Lower leg skin (tissue), 4 donors: ENCODE results near the gene GPC6. TPM values are rescaled to one million over a fixed set of nuclear protein-coding genes. Genes with fewer than 3 reads are reported as not detected.

ENCODE experiments used
- DNase-seq, 2 donors: peaks; one replicate each; pipeline ENCODE4 v3.0.0-alpha.2; 2019; ENCODE audit warnings: low spot score in 2 of 2
- H3K4me3 ChIP-seq: fragments of 200-600 bp; sonication (generic); 2 replicates; pipeline ENCODE4 v1.5.1; 2017; ENCODE audit warnings: mild to moderate bottlenecking, low read depth; ENCODE audit not compliant: poor library complexity, severe bottlenecking
- CTCF ChIP-seq, 3 donors: fragments of 450-650 bp; IDR thresholded peaks; one replicate each; pipeline ENCODE4 v1.5.1; 2016; ENCODE audit warnings: antibody characterized with exemption in 3 of 3, mild to moderate bottlenecking in 3 of 3, moderate library complexity in 2 of 3
- POLR2A ChIP-seq, 2 donors: fragments of 450-650 bp; IDR thresholded peaks; one replicate each; pipeline ENCODE4 v1.6.1; 2016 to 2017; ENCODE audit warnings: antibody characterized with exemption in 2 of 2, mild to moderate bottlenecking in 1 of 2, moderate library complexity in 1 of 2
- WGBS, 2 donors: methylation state at CpG; one replicate each; pipeline ENCODE4 v1.1.5; 2018; 5-methylcytosine and 5-hydroxymethylcytosine counted together
- intact Hi-C: fragments of 100-400 bp; cut with DNase I; formaldehyde crosslinking; loops from one replicate; pipeline ENCODE4 v1.15.0; 2023; ENCODE audit warnings: low total_unique reads
- total RNA-seq, 4 donors: library from RNA; depleted of rRNA; stranded (reverse); fragments of >200 nt; gene quantifications; one replicate each; pipeline ENCODE4 v1.1.0, GENCODE V29; 2016

GPC6 gene
- total RNA-seq, 4 donors from 2014 or later = 1.4 to 5.2 (median 2.5) TPM

GRCh38 chr13:93843082-93843481, 616.5 kb downstream of the GPC6 start:
- intact Hi-C loops = no loop called here

GRCh38 chr13:93847162-93847561, 620.6 kb downstream of the GPC6 start:
- DNase-seq = no peak
- no peak overlapping the region for H3K4me3 ChIP-seq
- intact Hi-C loops = no loop called here
- WGBS, 2 donors = 77 to 87% methylated on average over 7 of the region's 7 CpGs
- TF ChIP-seq CTCF (IDR thresholded peaks at IDR 0.05) = no peak
- no peak for TF ChIP-seq POLR2A (IDR thresholded peaks at IDR 0.05)

More at GRCh38 chr13:93843082-93843481, 616.5 kb downstream of the GPC6 start:
- no peak for DNase-seq
- 36 to 44% methylated on average over 3 of the region's 3 CpGs for WGBS, 2 donors
- H3K4me3 ChIP-seq = no peak overlapping the region
- TF ChIP-seq POLR2A (IDR thresholded peaks at IDR 0.05) = no peak
- no peak for TF ChIP-seq CTCF (IDR thresholded peaks at IDR 0.05)

- H3K4me3 ChIP-seq = no peak overlapping the region
- TF ChIP-seq POLR2A (IDR thresholded peaks at IDR 0.05) (no peak), CTCF (IDR thresholded peaks at IDR 0.05) (no peak)
- DNase-seq = no peak
- WGBS, 2 donors = 63 to 76% methylated on average over 4 of the region's 4 CpGs
- intact Hi-C loops = no loop called here
Observed at GRCh38 chr13:93848247-93848646, 621.6 kb downstream of the GPC6 start.

- WGBS, 2 donors = 51% methylated on average over 2 of the region's 2 CpGs
- TF ChIP-seq POLR2A (IDR thresholded peaks at IDR 0.05) (no peak), CTCF (IDR thresholded peaks at IDR 0.05) (no peak)
- intact Hi-C loops = no loop called here
- DNase-seq = no peak
- no peak overlapping the region for H3K4me3 ChIP-seq
Observed at GRCh38 chr13:93851236-93851635, 624.6 kb downstream of the GPC6 start.

- TF ChIP-seq CTCF (IDR thresholded peaks at IDR 0.05) = no peak
- WGBS, 2 donors = 72 to 75% methylated on average over 5 of the region's 5 CpGs
- intact Hi-C loops = no loop called here
- no peak overlapping the region for H3K4me3 ChIP-seq
- no peak for DNase-seq
Observed at GRCh38 chr13:93853912-93854311, 627.3 kb downstream of the GPC6 start.

GRCh38 chr13:93857126-93857525, 630.5 kb downstream of the GPC6 start:
- no peak for DNase-seq
- intact Hi-C loops = no loop called here
- TF ChIP-seq POLR2A (IDR thresholded peaks at IDR 0.05) (no peak), CTCF (IDR thresholded peaks at IDR 0.05) (no peak)
- H3K4me3 ChIP-seq = no peak overlapping the region
